Measurements from ENCODE around the gene CFDP1. TPM values are rescaled to one million over a fixed set of nuclear protein-coding genes. Genes with fewer than 3 reads are reported as not detected.
A peak's percentile ranks its signal among the peaks of the same experiment; 100 is the strongest.

CFDP1 gene
- total and polyA plus RNA-seq, 5 experiments from 2014 or later = 34.3 to 39.0 (median 34.9) TPM

GRCh38 chr16:75378616-75379015 is 54.7 kb downstream of the CFDP1 start:
- H3K27me3 Mint-ChIP-seq = peaks cover 0 to 32% (median 3%) of the 10 kb centered on the region in 5 donors
- POLR2A ChIA-PET = interaction anchor here (0.5 to 1.0 kb wide), 2 partner anchors 21 to 95 kb away, joined by 3 to 4 read pairs; no protein-coding TSS in a partner anchor
- no peak overlapping the region for H3K27ac Mint-ChIP-seq
- ATAC-seq (no peak), DNase-seq (no peak)
- H3K4me3 Mint-ChIP-seq = peak overlapping the region in 1 of 10 donors; percentile 59
- H3K9me3 Mint-ChIP-seq = no peaks in the 10 kb centered on the region
- H3K4me1 Mint-ChIP-seq = peaks cover 24 to 47% (median 38%) of the 10 kb centered on the region in 4 donors
- peaks cover 10 to 39% (median 26%) of the 10 kb centered on the region in 3 donors for H3K36me3 Mint-ChIP-seq

- Mint-ChIP-seq H3K9me3 (no peaks in the 10 kb centered on the region), H3K27me3 (peaks cover 0 to 30% (median 3%) of the 10 kb centered on the region in 5 donors), H3K36me3 (peaks cover 10 to 34% (median 23%) of the 10 kb centered on the region in 3 donors), H3K4me3 (no peak overlapping the region), H3K4me1 (peaks cover 24 to 46% (median 38%) of the 10 kb centered on the region in 4 donors), H3K27ac (no peak overlapping the region)
- ATAC-seq (no peak), DNase-seq (no peak)
- POLR2A ChIA-PET = no interaction called here
Observed at GRCh38 chr16:75377729-75378386, 55.4 kb downstream of the CFDP1 start.

GRCh38 chr16:75376475-75377161 is 56.7 kb downstream of the CFDP1 start:
- no peak for DNase-seq

GRCh38 chr16:75374388-75374787 is 58.9 kb downstream of the CFDP1 start:
- peaks cover 0 to 27% (median 0%) of the 10 kb centered on the region in 5 donors for H3K27me3 Mint-ChIP-seq
- no peak for ATAC-seq

More at GRCh38 chr16:75376475-75377161, 56.7 kb downstream of the CFDP1 start:
- ATAC-seq = no peak
- peaks cover 0 to 30% (median 0%) of the 10 kb centered on the region in 5 donors for H3K27me3 Mint-ChIP-seq
- POLR2A ChIA-PET = no interaction called here
- peaks cover 21 to 39% (median 30%) of the 10 kb centered on the region in 4 donors for H3K4me1 Mint-ChIP-seq
- H3K36me3 Mint-ChIP-seq = peaks cover 10 to 39% (median 26%) of the 10 kb centered on the region in 3 donors
- H3K27ac Mint-ChIP-seq = no peak overlapping the region
- H3K4me3 Mint-ChIP-seq = no peak overlapping the region
- H3K9me3 Mint-ChIP-seq = no peaks in the 10 kb centered on the region

GRCh38 chr16:75372236-75372856 is 61.0 kb downstream of the CFDP1 start:
- peaks cover 3 to 44% (median 21%) of the 10 kb centered on the region in 3 donors for H3K36me3 Mint-ChIP-seq
- peak overlapping the region in 3 of 10 donors; percentile 7 to 82 (median 51) for H3K27ac Mint-ChIP-seq
- peaks cover 0 to under 1% (median 0%) of the 10 kb centered on the region in 4 donors for H3K4me1 Mint-ChIP-seq
- peaks cover 0 to 15% (median 0%) of the 10 kb centered on the region in 5 donors for H3K27me3 Mint-ChIP-seq
- POLR2A ChIA-PET = no interaction called here
- DNase-seq (no peak), ATAC-seq (no peak)
- no peaks in the 10 kb centered on the region for H3K9me3 Mint-ChIP-seq
- H3K4me3 Mint-ChIP-seq = no peak overlapping the region

More at GRCh38 chr16:75374388-75374787, 58.9 kb downstream of the CFDP1 start:
- H3K27ac Mint-ChIP-seq = no peak overlapping the region
- no peak for DNase-seq
- H3K4me3 Mint-ChIP-seq = no peak overlapping the region
- H3K4me1 Mint-ChIP-seq = peaks cover 4 to 17% (median 11%) of the 10 kb centered on the region in 4 donors
- H3K36me3 Mint-ChIP-seq = peaks cover 10 to 42% (median 28%) of the 10 kb centered on the region in 3 donors
- H3K9me3 Mint-ChIP-seq = no peaks in the 10 kb centered on the region
- POLR2A ChIA-PET = interaction anchor here (0.6 kb wide), 1 partner anchor 149 kb away, joined by 6 read pairs; no protein-coding TSS in a partner anchor

GRCh38 chr16:75371171-75371570 is 62.1 kb downstream of the CFDP1 start:
- no peak for ATAC-seq
- Mint-ChIP-seq H3K4me1 (no peaks in the 10 kb centered on the region), H3K27me3 (peaks cover 0 to 10% (median 0%) of the 10 kb centered on the region in 5 donors), H3K36me3 (peaks cover 0 to 49% (median 18%) of the 10 kb centered on the region in 3 donors), H3K4me3 (no peak overlapping the region), H3K27ac (no peak overlapping the region), H3K9me3 (no peaks in the 10 kb centered on the region)
- POLR2A ChIA-PET = no interaction called here
- DNase-seq = no peak

- Mint-ChIP-seq H3K4me3 (no peak overlapping the region), H3K27me3 (peaks cover 0 to 5% (median 0%) of the 10 kb centered on the region in 5 donors), H3K9me3 (no peaks in the 10 kb centered on the region), H3K27ac (no peak overlapping the region), H3K36me3 (peaks cover 0 to 41% (median 11%) of the 10 kb centered on the region in 3 donors), H3K4me1 (no peaks in the 10 kb centered on the region)
- ATAC-seq (no peak), DNase-seq (no peak)
- POLR2A ChIA-PET = no interaction called here
Observed at GRCh38 chr16:75364286-75364791, 69.0 kb downstream of the CFDP1 start.

- H3K27me3 Mint-ChIP-seq = peaks cover 0 to 5% (median 0%) of the 10 kb centered on the region in 5 donors
- ATAC-seq (no peak), DNase-seq (no peak)
- no peaks in the 10 kb centered on the region for H3K4me1 Mint-ChIP-seq
- H3K9me3 Mint-ChIP-seq = no peaks in the 10 kb centered on the region
- POLR2A ChIA-PET = no interaction called here
- H3K36me3 Mint-ChIP-seq = peaks cover 0 to 36% (median 11%) of the 10 kb centered on the region in 3 donors
- no peak overlapping the region for H3K4me3 Mint-ChIP-seq
- no peak overlapping the region for H3K27ac Mint-ChIP-seq
Observed at GRCh38 chr16:75362846-75363245, 70.5 kb downstream of the CFDP1 start.

GRCh38 chr16:75361936-75362335 is 71.4 kb downstream of the CFDP1 start:
- DNase-seq (no peak), ATAC-seq (no peak)
- POLR2A ChIA-PET = no interaction called here
- Mint-ChIP-seq H3K4me3 (no peak overlapping the region), H3K27ac (no peak overlapping the region), H3K9me3 (no peaks in the 10 kb centered on the region), H3K27me3 (peaks cover 0 to 5% (median 0%) of the 10 kb centered on the region in 5 donors), H3K4me1 (no peaks in the 10 kb centered on the region), H3K36me3 (peaks cover 0 to 34% (median 17%) of the 10 kb centered on the region in 3 donors)

GRCh38 chr16:75354170-75354569 is 79.1 kb downstream of the CFDP1 start:
- Mint-ChIP-seq H3K4me3 (no peak overlapping the region), H3K27ac (no peak overlapping the region), H3K9me3 (no peaks in the 10 kb centered on the region), H3K36me3 (peaks cover 0 to 20% (median 8%) of the 10 kb centered on the region in 3 donors), H3K27me3 (no peaks in the 10 kb centered on the region), H3K4me1 (peaks cover 0 to 1% (median 0%) of the 10 kb centered on the region in 4 donors)
- no peak for DNase-seq
- ATAC-seq = no peak
- POLR2A ChIA-PET = no interaction called here

- peaks cover 0 to 2% (median 0%) of the 10 kb centered on the region in 5 donors for H3K27me3 Mint-ChIP-seq
- no peak overlapping the region for H3K27ac Mint-ChIP-seq
- peaks cover 0 to 1% (median 0%) of the 10 kb centered on the region in 4 donors for H3K4me1 Mint-ChIP-seq
- no peaks in the 10 kb centered on the region for H3K9me3 Mint-ChIP-seq
- POLR2A ChIA-PET = no interaction called here
- DNase-seq (no peak), ATAC-seq (no peak)
- H3K4me3 Mint-ChIP-seq = no peak overlapping the region
- peaks cover under 1 to 28% (median 12%) of the 10 kb centered on the region in 3 donors for H3K36me3 Mint-ChIP-seq
Observed at GRCh38 chr16:75351183-75351582, 82.1 kb downstream of the CFDP1 start.

- Mint-ChIP-seq H3K9me3 (no peaks in the 10 kb centered on the region), H3K4me3 (no peak overlapping the region), H3K27me3 (peaks cover 0 to 6% (median 0%) of the 10 kb centered on the region in 5 donors), H3K36me3 (peaks cover 10 to 52% (median 29%) of the 10 kb centered on the region in 3 donors), H3K4me1 (peaks cover 0 to 4% (median 0%) of the 10 kb centered on the region in 4 donors), H3K27ac (no peak overlapping the region)
- POLR2A ChIA-PET = no interaction called here
- DNase-seq = no peak
- no peak for ATAC-seq
Observed at GRCh38 chr16:75345711-75346110, 87.6 kb downstream of the CFDP1 start.
